Panc1 (cell line): ENCODE results near the gene GFI1B. TPM values are rescaled to one million over a fixed set of nuclear protein-coding genes. Genes with fewer than 3 reads are reported as not detected.
"Not testable (repeated sequence)": the region's sequence is repeated elsewhere in the genome, so short reads cannot be mapped to it uniquely, and the experiment has no call there.

Source experiments
- ATAC-seq: fragments of 200-7000 bp; cut with Tn5 transposase; 2 replicates; pipeline ENCODE4 v1.9.1; 2020; ENCODE audit warnings: mild to moderate bottlenecking, moderate library complexity
- BruUV-seq: library from RNA; stranded (reverse); fragments of 400-500 nt; replicated peaks from 2 replicates; lab custom pipeline; 2021; lab: Mats Ljungman, UMichigan
- CTCF ChIA-PET: fragments of 300-600 bp; sonication (Branson Sonifier 250); formaldehyde crosslinking; loops from one replicate; lab custom pipeline; 2022; ENCODE audit warnings: antibody characterized with exemption; lab: Charles Lee
- POLR2A ChIA-PET: fragments of 300-600 bp; sonication (Branson Sonifier 250); formaldehyde crosslinking; loops from one replicate; lab custom pipeline; 2022; ENCODE audit warnings: antibody characterized with exemption; lab: Charles Lee
- DNase-seq: peaks from one replicate; pipeline ENCODE4 v3.0.0-alpha.2; 2010; ENCODE audit warnings: low read depth, low spot score
- H3K27ac ChIP-seq: 2 replicates; pipeline ENCODE4 v1.5.1; 2011; ENCODE audit warnings: mild to moderate bottlenecking, low read length, inconsistent platforms
- H3K27me3 ChIP-seq: fragments of 200-500 bp; sonication (Bioruptor generic); 2 replicates; pipeline ENCODE4 v1.6.0; 2014; ENCODE audit warnings: low read length, inconsistent platforms; ENCODE audit not compliant: control insufficient read depth, insufficient read depth
- H3K36me3 ChIP-seq: fragments of 200-500 bp; sonication (Bioruptor generic); 2 replicates; pipeline ENCODE4 v1.5.1; 2014; ENCODE audit warnings: inconsistent platforms, mild to moderate bottlenecking, low read length, moderate library complexity; ENCODE audit not compliant: control insufficient read depth, insufficient read depth
- H3K4me1 ChIP-seq: 2 replicates; pipeline ENCODE4 v1.5.1; 2011; ENCODE audit warnings: inconsistent platforms, mild to moderate bottlenecking, low read length, moderate library complexity; ENCODE audit not compliant: control insufficient read depth, insufficient read depth
- H3K4me3 ChIP-seq, 2 experiments: 2 replicates each; pipeline ENCODE4 v1.5.1; 2011 to 2012; ENCODE audit warnings: low read depth in 2 of 2, low read length in 2 of 2, mild to moderate bottlenecking in 2 of 2, inconsistent platforms in 1 of 2, moderate library complexity in 1 of 2
- H3K9me3 ChIP-seq: fragments of 200-500 bp; sonication (Bioruptor generic); 2 replicates; pipeline ENCODE4 v1.5.1; 2014; ENCODE audit warnings: low read depth, mild to moderate bottlenecking, inconsistent platforms, low read length, moderate library complexity; ENCODE audit not compliant: control insufficient read depth, insufficient read depth
- CTCF ChIP-seq: fragments of 450-650 bp; IDR thresholded peaks from 2 replicates; pipeline ENCODE4 v1.5.1; 2017; ENCODE audit warnings: mild to moderate bottlenecking
- POLR2AphosphoS5 ChIP-seq: IDR thresholded peaks from 2 replicates; pipeline ENCODE4 v1.6.1; 2012; ENCODE audit warnings: mild to moderate bottlenecking, low read depth, low read length, moderate library complexity
- REST ChIP-seq, 2 experiments: IDR thresholded peaks; 2 replicates each; pipeline ENCODE4 v1.6.1; 2011 to 2012; ENCODE audit warnings: low read depth in 2 of 2, control low read depth in 1 of 2, low read length in 1 of 2, mild to moderate bottlenecking in 1 of 2, moderate library complexity in 1 of 2; ENCODE audit not compliant: insufficient read depth in 1 of 2
- SIN3A ChIP-seq: IDR thresholded peaks from 2 replicates; pipeline ENCODE4 v1.6.1; 2012; ENCODE audit warnings: low read depth, mild to moderate bottlenecking, low read length, moderate library complexity, borderline replicate concordance; ENCODE audit not compliant: insufficient read depth
- TCF7L2 ChIP-seq: IDR thresholded peaks from 2 replicates; pipeline ENCODE4 v1.6.1; 2011; ENCODE audit warnings: mild to moderate bottlenecking, low read depth, low read length, inconsistent platforms
- in situ Hi-C: cut with HindIII; loops from 2 replicates; pipeline ENCODE4 v1.10.0; 2016; ENCODE audit warnings: low sequenced_read_pairs, low pct_unique_long_range_greater_than_20kb
- intact Hi-C: fragments of 100-400 bp; cut with micrococcal nuclease; formaldehyde crosslinking; loops from one replicate; pipeline ENCODE4 v1.10.0; 2022; ENCODE audit not compliant: unreplicated experiment
- total RNA-seq: library from RNA; stranded (reverse); gene quantifications from one replicate; pipeline ENCODE4 v1.2.1, GENCODE V29; 2021; ENCODE audit not compliant: unreplicated experiment

Gene GFI1B
- total RNA-seq, 1 experiment from 2014 or later = 0.08 TPM

- no peaks in the 10 kb centered on the region for H3K27me3 ChIP-seq
Observed at GRCh38 chr9:132996526-132996925, 18.0 kb downstream of the GFI1B start.

GRCh38 chr9:132997591-132997990 lies 19.1 kb downstream of the GFI1B start:
- DNase-seq (no peak), ATAC-seq (no peak)
- no peaks in the 10 kb centered on the region for H3K4me1 ChIP-seq
- H3K36me3 ChIP-seq = no peaks in the 10 kb centered on the region
- no peak overlapping the region for H3K27ac ChIP-seq
- intact Hi-C loops = no loop called here
- H3K4me3 ChIP-seq = no peak overlapping the region
- TF ChIP-seq TCF7L2 = no peak
- TF ChIP-seq CTCF = no peak
- TF ChIP-seq POLR2AphosphoS5 = no peak
- ChIA-PET POLR2A (no interaction called here), CTCF (interaction anchor here (0.6 kb wide), 1 partner anchor 333 kb away, joined by 4 read pairs; no protein-coding TSS in a partner anchor)
- no peaks in the 10 kb centered on the region for H3K9me3 ChIP-seq
- in situ Hi-C loops = no loop called here
- no peaks in the 10 kb centered on the region for H3K27me3 ChIP-seq
- BruUV-seq = no TSS peak

More at GRCh38 chr9:132996526-132996925, 18.0 kb downstream of the GFI1B start:
- TF ChIP-seq SIN3A = no peak
- no peak for TF ChIP-seq REST (IDR thresholded peaks at IDR 0.05; ENCODE audit: insufficient read depth in 1 of 2, low read depth in 2 of 2, low read length in 1 of 2)
- TF ChIP-seq CTCF = no peak
- TF ChIP-seq TCF7L2 = no peak
- TF ChIP-seq POLR2AphosphoS5 = no peak
- no TSS peak for BruUV-seq
- ATAC-seq = no peak
- no peaks in the 10 kb centered on the region for H3K4me1 ChIP-seq
- ChIA-PET CTCF (no interaction called here), POLR2A (no interaction called here)
- H3K4me3 ChIP-seq = no peak overlapping the region
- in situ Hi-C loops (no loop called here), intact Hi-C loops (no loop called here)
- H3K27ac ChIP-seq = no peak overlapping the region
- DNase-seq = no peak
- no peaks in the 10 kb centered on the region for H3K9me3 ChIP-seq
- H3K36me3 ChIP-seq = no peaks in the 10 kb centered on the region

GRCh38 chr9:132998221-132998620 lies 19.7 kb downstream of the GFI1B start:
- CTCF ChIA-PET = not testable (repeated sequence)

More at GRCh38 chr9:132998221-132998620, 19.7 kb downstream of the GFI1B start:
- DNase-seq, H3K4me1 ChIP-seq, POLR2A ChIA-PET, in situ Hi-C loops, H3K27ac ChIP-seq, H3K36me3 ChIP-seq, intact Hi-C loops, ATAC-seq, H3K9me3 ChIP-seq, H3K4me3 ChIP-seq, BruUV-seq, H3K27me3 ChIP-seq: not testable (repeated sequence)
